ENCODE data around the gene HIPK2.

Gene HIPK2

DNA sequence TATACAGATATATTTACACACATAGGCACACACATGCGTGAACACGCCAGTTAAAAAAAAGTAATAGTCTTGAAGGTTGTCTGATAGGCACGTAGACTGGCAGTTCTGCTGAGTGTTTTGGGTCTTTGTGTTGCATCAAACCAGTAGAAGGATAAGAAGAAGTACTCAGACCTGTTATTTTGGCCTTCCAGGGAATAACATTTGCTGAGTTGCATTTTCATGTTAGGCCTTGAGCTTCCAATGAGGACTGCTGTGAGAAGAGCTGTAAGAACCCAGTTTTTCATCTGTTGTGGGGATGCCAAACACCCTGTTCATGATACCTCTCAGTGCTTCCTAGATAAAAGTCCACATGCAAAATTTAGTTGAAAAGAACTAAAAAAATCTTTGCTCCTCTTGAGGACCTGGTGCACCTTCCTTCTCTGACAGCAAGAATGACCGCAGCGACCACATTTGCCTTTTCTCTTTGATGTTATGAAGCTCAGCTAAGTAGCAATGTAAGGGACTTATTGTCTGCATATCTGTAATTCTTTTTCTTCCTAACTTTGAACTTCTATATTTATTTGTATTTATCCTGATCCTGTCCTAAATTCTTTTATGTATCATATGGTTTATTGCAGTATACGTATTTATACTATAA, 27.2 kb downstream of the HIPK2 start:
- no peak for DNase-seq

DNA sequence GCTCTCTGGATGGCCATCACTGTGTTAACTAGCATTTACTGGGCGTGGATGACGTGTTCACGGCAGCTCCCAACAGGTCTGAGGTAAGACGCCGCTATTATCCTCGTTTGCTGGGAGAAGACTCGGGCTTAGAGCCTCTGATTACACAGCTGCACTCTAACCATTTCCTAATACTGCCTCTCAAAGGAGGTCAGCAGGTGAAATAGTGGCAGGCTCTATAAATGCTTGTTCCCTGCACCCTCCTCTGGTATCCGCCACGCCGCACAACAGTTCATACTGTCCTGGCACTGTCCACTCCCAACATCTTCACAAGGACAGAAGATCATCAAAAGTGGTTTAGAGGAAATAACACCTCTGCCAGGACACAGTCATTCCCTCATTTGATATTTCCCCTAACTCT, 28.3 kb downstream of the HIPK2 start:
- DNase-seq: no peak

DNA sequence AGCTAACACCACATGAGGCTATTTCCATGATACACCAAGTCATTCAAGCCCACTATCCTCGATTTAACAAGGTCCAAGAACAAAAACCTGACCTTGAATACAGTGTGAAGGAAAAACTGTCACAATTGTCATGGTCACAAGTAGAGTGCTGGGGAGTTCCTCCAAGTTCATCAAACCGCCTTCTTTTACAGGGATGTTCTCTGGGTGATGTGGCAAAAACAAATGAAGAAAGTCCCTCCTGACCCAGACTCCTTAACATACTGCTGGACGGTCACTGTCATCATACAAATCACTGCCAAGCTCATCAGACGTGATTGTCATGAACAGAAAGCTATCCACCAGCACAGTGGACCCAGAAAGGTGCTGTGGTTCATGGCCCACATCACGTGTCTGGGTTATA, 28.9 kb downstream of the HIPK2 start:
- DNase-seq: no peak

GRCh38 chr7:139748373-139748765, 29.4 kb downstream of the HIPK2 start:
- DNase-seq: no peak

DNA sequence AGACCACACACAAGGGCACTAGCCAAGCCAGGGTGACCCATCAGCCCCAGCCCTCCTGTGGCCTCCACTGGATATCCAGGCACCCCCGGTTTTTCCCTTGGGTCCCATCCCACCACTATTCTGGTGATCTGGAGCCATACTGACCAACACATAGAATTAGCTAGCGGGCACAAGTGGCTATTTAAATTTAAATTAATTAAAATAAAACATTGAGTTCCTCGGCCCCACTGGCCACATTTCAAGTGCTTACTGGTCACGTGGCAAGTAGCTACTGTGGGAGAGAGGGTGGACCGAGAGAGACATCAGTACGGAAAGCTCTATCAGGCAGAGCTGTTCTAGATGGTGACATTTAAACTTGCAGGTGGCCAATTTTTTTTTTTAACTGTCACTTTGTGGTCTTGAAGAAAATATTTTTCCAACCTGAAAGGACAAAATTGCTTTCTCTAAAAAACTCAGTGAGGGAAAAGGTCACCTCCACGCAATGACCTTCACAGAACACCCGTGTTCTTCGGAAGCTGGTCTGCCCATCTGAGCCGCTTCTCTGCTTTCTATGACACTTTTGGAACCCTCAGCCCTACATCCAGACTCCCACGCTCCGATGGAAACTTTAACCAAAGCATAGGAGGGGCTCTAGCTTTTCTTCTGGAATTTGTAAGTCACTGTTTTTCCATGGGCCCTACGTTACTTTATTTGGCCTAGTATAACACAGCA, 30.0 kb downstream of the HIPK2 start:
- DNase-seq: no peak

GRCh38 chr7:139746652-139747051, 31.1 kb downstream of the HIPK2 start:
- no peak for DNase-seq

GRCh38 chr7:139745678-139746143, 32.1 kb downstream of the HIPK2 start:
- DNase-seq: no peak

DNA sequence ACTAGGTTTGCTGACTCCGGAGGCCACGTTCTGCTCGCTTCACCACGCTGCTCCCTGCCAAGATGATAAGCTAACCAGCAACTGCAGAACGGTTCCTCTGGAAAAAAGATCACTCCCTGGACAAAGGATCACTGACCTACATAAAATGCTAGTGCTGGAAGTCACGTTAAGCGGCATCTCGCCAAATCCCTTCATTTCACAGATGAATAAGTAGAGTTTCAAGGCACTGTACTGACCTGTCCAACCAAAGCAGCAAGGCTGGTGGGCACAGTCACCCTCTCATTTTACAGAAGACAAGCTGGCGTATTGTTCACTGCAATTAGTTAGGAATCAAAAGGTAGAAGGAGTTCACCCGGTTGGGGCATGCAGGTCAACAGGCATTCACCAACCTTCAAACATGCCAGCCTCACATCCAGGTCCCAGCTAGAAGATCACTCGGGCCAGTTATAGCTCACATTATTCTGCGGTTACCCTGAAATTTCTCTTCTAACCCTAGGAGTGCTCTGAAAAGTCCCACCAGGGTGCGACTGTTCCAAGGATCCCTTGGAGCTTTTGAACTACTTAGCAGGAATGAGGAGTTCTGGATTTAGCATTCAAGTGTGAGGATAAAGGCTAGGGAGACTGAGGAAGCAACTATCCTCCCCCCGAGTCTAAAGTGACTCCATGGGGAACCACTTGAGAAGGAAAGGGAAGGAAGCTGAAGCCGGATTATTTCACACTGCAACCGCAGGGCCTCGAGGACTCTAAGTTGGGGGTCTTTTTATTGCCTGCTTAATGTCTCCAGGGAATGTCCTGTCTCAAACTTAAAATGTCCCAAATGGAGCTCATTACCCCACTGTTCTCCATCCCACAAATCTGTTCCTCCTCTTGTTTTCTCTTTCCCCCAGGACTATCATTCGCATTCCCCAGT, 32.8 kb downstream of the HIPK2 start:
- DNase-seq: no peak

- no peak for DNase-seq
Observed at GRCh38 chr7:139743967-139744767, 33.6 kb downstream of the HIPK2 start.

GRCh38 chr7:139743267-139743966, 34.4 kb downstream of the HIPK2 start:
- DNase-seq: no peak

DNA sequence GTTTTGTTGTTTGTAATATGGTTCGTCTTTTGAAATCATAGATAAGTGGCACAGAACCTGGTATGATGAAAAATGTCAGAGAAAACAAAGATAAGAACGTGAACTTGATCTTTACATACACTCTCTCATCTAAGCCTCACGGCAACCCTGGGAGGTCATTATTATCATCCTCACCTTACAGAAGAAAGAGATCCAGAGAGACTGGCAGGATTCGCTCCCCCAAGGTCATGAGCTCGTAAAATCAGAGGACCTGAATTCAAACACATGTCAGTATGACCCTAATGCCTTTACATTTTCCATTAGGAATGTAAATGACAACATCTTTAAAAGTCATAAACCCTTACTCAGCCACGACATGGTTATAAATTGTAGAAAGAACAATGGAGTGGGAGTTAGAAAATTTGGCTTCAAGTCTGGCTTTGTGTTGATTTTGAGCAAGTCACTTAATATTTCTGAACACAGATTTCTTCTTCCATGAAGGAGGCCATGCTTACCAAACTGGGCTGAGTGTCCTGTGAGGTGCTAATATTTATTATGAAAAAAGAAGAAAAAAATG, 35.9 kb downstream of the HIPK2 start:
- DNase-seq: no peak

DNA sequence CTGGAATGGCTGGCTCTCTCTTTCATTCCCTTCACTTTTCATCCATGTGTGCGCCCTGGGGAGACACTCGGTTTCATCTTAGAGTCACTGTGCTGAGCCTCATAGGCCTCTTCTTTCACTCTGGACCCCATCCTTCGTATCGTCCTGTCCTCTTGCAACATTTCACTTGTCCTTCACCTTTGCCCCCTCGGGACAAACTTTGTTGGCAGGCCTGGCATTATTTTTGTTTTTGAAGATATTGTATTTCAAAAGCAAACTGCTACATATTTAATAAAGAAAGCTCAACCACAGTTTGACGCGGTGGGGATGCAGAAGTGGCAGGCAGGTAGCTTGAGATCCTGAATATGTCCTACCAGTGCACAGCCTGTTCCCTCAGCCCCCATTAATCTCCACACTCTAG, 36.6 kb downstream of the HIPK2 start:
- no peak for DNase-seq

- peak in 12 of 14 donors; percentile 35 to 83 (median 70) for DNase-seq
Observed at GRCh38 chr7:139739863-139740597, 37.8 kb downstream of the HIPK2 start.

GRCh38 chr7:139738772-139739171, 39.0 kb downstream of the HIPK2 start:
- DNase-seq: no peak

- DNase-seq: peak in 2 of 14 donors; percentile 38 to 39
Observed at GRCh38 chr7:139738101-139738489, 39.7 kb downstream of the HIPK2 start.

- DNase-seq: no peak
Observed at GRCh38 chr7:139737221-139738100, 40.3 kb downstream of the HIPK2 start.

DNA sequence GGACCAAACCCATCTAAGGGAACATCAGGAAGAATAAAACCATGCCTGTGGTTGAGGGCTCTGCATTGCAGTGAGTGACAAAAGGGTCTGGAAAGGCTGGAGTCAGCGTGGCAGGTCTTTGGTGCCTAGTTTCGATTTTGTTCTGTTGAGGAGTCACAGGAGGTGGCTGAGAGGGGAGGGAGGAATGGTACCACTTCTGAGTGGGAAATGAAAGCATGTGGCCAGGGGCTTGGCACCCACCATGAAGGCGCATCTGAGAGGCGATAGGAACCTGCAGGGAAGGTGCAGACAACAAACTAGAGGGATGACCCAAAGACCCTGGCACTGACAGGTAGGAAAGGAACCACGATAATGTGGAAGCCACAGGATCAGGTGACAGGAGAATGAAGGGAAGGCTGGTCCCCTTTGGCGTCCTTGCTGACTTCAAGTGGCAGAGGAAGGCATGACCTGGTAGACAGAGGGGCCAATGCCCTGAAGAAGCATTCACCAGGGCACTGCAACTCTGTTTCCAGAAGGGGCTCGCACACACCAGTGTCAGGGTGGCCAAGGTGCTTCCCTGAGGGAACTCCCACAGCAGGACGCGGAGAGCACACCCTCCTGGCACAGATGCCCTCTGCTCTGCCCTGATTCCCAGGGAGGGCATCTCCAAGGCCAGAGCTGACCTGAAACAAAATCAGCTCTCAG, 41.7 kb downstream of the HIPK2 start:
- DNase-seq: no peak

DNA sequence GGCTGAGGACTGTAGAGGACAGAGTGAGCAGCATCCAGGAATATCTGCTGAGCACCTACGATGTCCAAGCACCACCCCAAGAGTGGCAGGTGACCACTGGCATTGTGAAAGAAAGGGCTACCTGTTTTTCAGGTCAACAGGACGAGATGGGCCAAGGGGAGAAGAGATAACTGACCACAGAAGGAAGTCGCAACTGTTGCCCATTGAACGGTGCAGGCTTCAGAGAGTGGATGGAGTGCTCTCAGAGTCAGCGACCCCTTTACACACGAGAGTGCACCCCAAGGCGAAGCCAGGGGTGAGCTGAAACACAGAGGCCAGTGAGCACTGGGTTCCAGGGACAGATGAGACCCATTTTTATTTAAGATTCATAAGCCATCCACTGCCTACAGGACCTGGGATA, 42.3 kb downstream of the HIPK2 start:
- DNase-seq: no peak

DNA sequence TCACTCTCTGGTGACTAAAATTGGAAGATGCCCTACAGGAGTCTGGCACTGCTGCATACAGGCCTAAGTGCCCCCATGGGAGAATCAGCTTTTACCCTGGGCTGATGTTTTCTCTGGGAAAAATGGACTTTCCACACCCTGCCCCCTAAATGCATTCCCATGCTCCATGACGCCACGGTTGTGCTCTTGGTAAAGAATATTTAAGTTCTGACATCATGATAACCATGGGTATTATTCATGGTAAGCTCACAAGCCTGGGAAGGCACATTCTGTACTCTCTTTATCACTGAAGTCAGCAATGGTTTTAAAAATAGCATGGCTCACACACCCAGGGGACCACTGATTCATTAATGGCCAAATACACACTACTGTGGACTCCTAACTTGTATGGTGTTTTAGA, 43.4 kb downstream of the HIPK2 start:
- no peak for DNase-seq
